GM18951 (cell line): ENCODE data around the gene LIFR.

Experiments used
- POLR2A ChIP-seq: IDR thresholded peaks from 4 replicates; pipeline ENCODE4 v1.6.1; 2011; ENCODE audit warnings: mild to moderate bottlenecking; ENCODE audit not compliant: insufficient read length, insufficient read depth; ENCODE audit errors: extremely low read depth
- in situ Hi-C: fragments of 300-500 bp; cut with MboI; formaldehyde crosslinking; loops from one replicate; pipeline ENCODE4 v1.12.0; 2022; ENCODE audit warnings: low sequenced_read_pairs, mixed read lengths, inconsistent platforms; ENCODE audit not compliant: unreplicated experiment

The LIFR gene

GRCh38 chr5:38553001-38553521 lies 3.4 kb downstream of the LIFR start:
- in situ Hi-C loops = no loop called here

GRCh38 chr5:38551030-38552017 lies 5.1 kb downstream of the LIFR start:
- in situ Hi-C loops = no loop called here
- no peak for TF ChIP-seq POLR2A

More at GRCh38 chr5:38553001-38553521, 3.4 kb downstream of the LIFR start:
- TF ChIP-seq POLR2A = no peak

GRCh38 chr5:38548064-38548759 lies 8.2 kb downstream of the LIFR start:
- TF ChIP-seq POLR2A = no peak
- in situ Hi-C loops = no loop called here

- TF ChIP-seq POLR2A = no peak
- in situ Hi-C loops = no loop called here
These were observed 9.2 kb downstream of the LIFR start for GRCh38 chr5:38547257-38547656.

- TF ChIP-seq POLR2A = no peak
- in situ Hi-C loops = no loop called here
These were observed 9.7 kb downstream of the LIFR start for GRCh38 chr5:38546691-38547146.

GRCh38 chr5:38543886-38544285 lies 12.6 kb downstream of the LIFR start:
- TF ChIP-seq POLR2A = no peak
- in situ Hi-C loops = no loop called here

GRCh38 chr5:38543074-38543473 lies 13.4 kb downstream of the LIFR start:
- TF ChIP-seq POLR2A = no peak
- in situ Hi-C loops = no loop called here

GRCh38 chr5:38541174-38541725 lies 15.2 kb downstream of the LIFR start:
- no peak for TF ChIP-seq POLR2A
- in situ Hi-C loops = no loop called here

- in situ Hi-C loops = no loop called here
- no peak for TF ChIP-seq POLR2A
These were observed 16.1 kb downstream of the LIFR start for GRCh38 chr5:38540314-38540713.

GRCh38 chr5:38538161-38538560 lies 18.3 kb downstream of the LIFR start:
- no peak for TF ChIP-seq POLR2A
- in situ Hi-C loops = no loop called here

GRCh38 chr5:38537505-38537904 lies 18.9 kb downstream of the LIFR start:
- in situ Hi-C loops = no loop called here
- no peak for TF ChIP-seq POLR2A

GRCh38 chr5:38536968-38537367 lies 19.5 kb downstream of the LIFR start:
- in situ Hi-C loops = no loop called here
- no peak for TF ChIP-seq POLR2A

- in situ Hi-C loops = no loop called here
- no peak for TF ChIP-seq POLR2A
These were observed 20.6 kb downstream of the LIFR start for GRCh38 chr5:38535845-38536244.
